SJSA1 (cell line): ENCODE measurements around the gene ARHGEF17. TPM values are rescaled to one million over a fixed set of nuclear protein-coding genes. Genes with fewer than 3 reads are reported as not detected.

ENCODE experiments used
- DNase-seq, 2 experiments: peaks; one replicate each; pipeline ENCODE4 v3.0.0-alpha.2; 2015 to 2020; ENCODE audit warnings: low spot score in 2 of 2, low read depth in 1 of 2
- H3K27ac ChIP-seq: fragments of 250-450 bp; sonication (Bioruptor Pico); 2 replicates; pipeline ENCODE4 v1.5.1; 2020; ENCODE audit warnings: mild to moderate bottlenecking, moderate library complexity
- H3K27me3 ChIP-seq: fragments of 250-450 bp; sonication (Bioruptor Pico); replicated peaks from 2 replicates; pipeline ENCODE4 v1.5.1; 2020; ENCODE audit warnings: mild to moderate bottlenecking, moderate library complexity
- H3K36me3 ChIP-seq: fragments of 250-450 bp; sonication (Bioruptor Pico); 2 replicates; pipeline ENCODE4 v1.5.1; 2020; ENCODE audit warnings: mild to moderate bottlenecking
- H3K4me1 ChIP-seq: fragments of 250-450 bp; sonication (Bioruptor Pico); replicated peaks from 2 replicates; pipeline ENCODE4 v1.6.1; 2021; ENCODE audit warnings: mild to moderate bottlenecking
- H3K4me3 ChIP-seq: fragments of 250-450 bp; sonication (Bioruptor Pico); 2 replicates; pipeline ENCODE4 v1.5.1; 2020; ENCODE audit warnings: mild to moderate bottlenecking
- H3K9me3 ChIP-seq: fragments of 250-450 bp; sonication (Bioruptor Pico); replicated peaks from 2 replicates; pipeline ENCODE4 v1.5.1; 2020; ENCODE audit warnings: mild to moderate bottlenecking
- total RNA-seq: library from RNA; depleted of rRNA; stranded (reverse); fragments of >200 nt; shearing (Covaris generic); gene quantifications from 2 replicates; pipeline ENCODE4 v1.2.3, GENCODE V29; 2014

ARHGEF17 gene
- total RNA-seq, 1 experiment from 2014 or later: 14.6 TPM

- peaks cover 42% of the 10 kb centered on the region for H3K4me1 ChIP-seq
- peak; percentile 88 to 94 for DNase-seq
- no peaks in the 10 kb centered on the region for H3K27me3 ChIP-seq
- no peaks in the 10 kb centered on the region for H3K9me3 ChIP-seq
- H3K4me3 ChIP-seq: peak overlapping the region; percentile 75
- H3K27ac ChIP-seq: peak overlapping the region; percentile 97
- peaks cover 39% of the 10 kb centered on the region for H3K36me3 ChIP-seq
Observed at GRCh38 chr11:73308961-73309919, 1.2 kb downstream of the ARHGEF17 start.

- no peaks in the 10 kb centered on the region for H3K27me3 ChIP-seq
- peaks cover 47% of the 10 kb centered on the region for H3K4me1 ChIP-seq
- no peak for DNase-seq
- H3K36me3 ChIP-seq: peaks cover 48% of the 10 kb centered on the region
- H3K27ac ChIP-seq: no peak overlapping the region
- H3K4me3 ChIP-seq: peak overlapping the region; percentile 75
- H3K9me3 ChIP-seq: no peaks in the 10 kb centered on the region
Observed at GRCh38 chr11:73310076-73310475, 2.0 kb downstream of the ARHGEF17 start.

- no peaks in the 10 kb centered on the region for H3K27me3 ChIP-seq
- no peak for DNase-seq
- no peak overlapping the region for H3K4me3 ChIP-seq
- H3K36me3 ChIP-seq: peaks cover 50% of the 10 kb centered on the region
- H3K27ac ChIP-seq: no peak overlapping the region
- no peaks in the 10 kb centered on the region for H3K9me3 ChIP-seq
- peaks cover 47% of the 10 kb centered on the region for H3K4me1 ChIP-seq
Observed at GRCh38 chr11:73310661-73311393, 2.8 kb downstream of the ARHGEF17 start.

GRCh38 chr11:73311394-73311869 is 3.4 kb downstream of the ARHGEF17 start:
- Histone ChIP-seq H3K27ac (no peak overlapping the region), H3K4me1 (peaks cover 47% of the 10 kb centered on the region), H3K9me3 (no peaks in the 10 kb centered on the region), H3K4me3 (no peak overlapping the region; the same call in 1 of the 2 replicates), H3K27me3 (no peaks in the 10 kb centered on the region), H3K36me3 (peaks cover 50% of the 10 kb centered on the region)
- no peak for DNase-seq

- H3K4me3 ChIP-seq: peak overlapping the region; percentile 6; the same call in 1 of the 2 replicates
- no peak for DNase-seq
- no peak overlapping the region for H3K27ac ChIP-seq
- H3K4me1 ChIP-seq: peaks cover 43% of the 10 kb centered on the region
- H3K36me3 ChIP-seq: peaks cover 50% of the 10 kb centered on the region
- H3K27me3 ChIP-seq: no peaks in the 10 kb centered on the region
- no peaks in the 10 kb centered on the region for H3K9me3 ChIP-seq
Observed at GRCh38 chr11:73312036-73312435, 4.0 kb downstream of the ARHGEF17 start.

GRCh38 chr11:73312851-73313327 is 4.8 kb downstream of the ARHGEF17 start:
- Histone ChIP-seq H3K36me3 (peaks cover 50% of the 10 kb centered on the region), H3K27me3 (no peaks in the 10 kb centered on the region), H3K9me3 (no peaks in the 10 kb centered on the region), H3K4me1 (peaks cover 42% of the 10 kb centered on the region), H3K4me3 (no peak overlapping the region), H3K27ac (no peak overlapping the region)
- no peak for DNase-seq

- no peak for DNase-seq
Observed at GRCh38 chr11:73313652-73314051, 5.6 kb downstream of the ARHGEF17 start.

GRCh38 chr11:73314117-73314961 is 6.3 kb downstream of the ARHGEF17 start:
- no peaks in the 10 kb centered on the region for H3K27me3 ChIP-seq
- H3K4me1 ChIP-seq: peaks cover 42% of the 10 kb centered on the region
- H3K27ac ChIP-seq: no peak overlapping the region
- H3K4me3 ChIP-seq: no peak overlapping the region
- H3K9me3 ChIP-seq: no peaks in the 10 kb centered on the region
- DNase-seq: no peak
- H3K36me3 ChIP-seq: peaks cover 46% of the 10 kb centered on the region

More at GRCh38 chr11:73313652-73314051, 5.6 kb downstream of the ARHGEF17 start:
- peaks cover 48% of the 10 kb centered on the region for H3K36me3 ChIP-seq
- no peaks in the 10 kb centered on the region for H3K27me3 ChIP-seq
- H3K4me3 ChIP-seq: no peak overlapping the region
- peaks cover 42% of the 10 kb centered on the region for H3K4me1 ChIP-seq
- H3K9me3 ChIP-seq: no peaks in the 10 kb centered on the region
- no peak overlapping the region for H3K27ac ChIP-seq

- Histone ChIP-seq H3K9me3 (no peaks in the 10 kb centered on the region), H3K27me3 (no peaks in the 10 kb centered on the region), H3K4me1 (peaks cover 34% of the 10 kb centered on the region), H3K4me3 (no peak overlapping the region), H3K27ac (no peak overlapping the region), H3K36me3 (peaks cover 44% of the 10 kb centered on the region)
- DNase-seq: no peak
Observed at GRCh38 chr11:73315293-73316020, 7.4 kb downstream of the ARHGEF17 start.

GRCh38 chr11:73316422-73316821 is 8.3 kb downstream of the ARHGEF17 start:
- H3K9me3 ChIP-seq: no peaks in the 10 kb centered on the region
- no peaks in the 10 kb centered on the region for H3K27me3 ChIP-seq
- no peak overlapping the region for H3K4me3 ChIP-seq
- DNase-seq: no peak
- H3K27ac ChIP-seq: no peak overlapping the region
- H3K36me3 ChIP-seq: peaks cover 35% of the 10 kb centered on the region
- H3K4me1 ChIP-seq: peaks cover 33% of the 10 kb centered on the region

GRCh38 chr11:73317373-73317772 is 9.3 kb downstream of the ARHGEF17 start:
- Histone ChIP-seq H3K4me3 (no peak overlapping the region), H3K4me1 (peaks cover 34% of the 10 kb centered on the region), H3K27me3 (no peaks in the 10 kb centered on the region), H3K36me3 (peaks cover 30% of the 10 kb centered on the region), H3K9me3 (no peaks in the 10 kb centered on the region), H3K27ac (no peak overlapping the region)
- DNase-seq: no peak

- H3K4me1 ChIP-seq: peaks cover 39% of the 10 kb centered on the region
Observed at GRCh38 chr11:73317803-73318202, 9.7 kb downstream of the ARHGEF17 start.

More at GRCh38 chr11:73317803-73318202, 9.7 kb downstream of the ARHGEF17 start:
- Histone ChIP-seq H3K27me3 (no peaks in the 10 kb centered on the region), H3K9me3 (no peaks in the 10 kb centered on the region), H3K4me3 (no peak overlapping the region), H3K36me3 (peaks cover 30% of the 10 kb centered on the region), H3K27ac (no peak overlapping the region)
- no peak for DNase-seq
